ENCODE results near the gene SH3GL3. TPM values are rescaled to one million over a fixed set of nuclear protein-coding genes. Genes with fewer than 3 reads are reported as not detected.

Gene SH3GL3
- total RNA-seq, 1 donor = 0.72 TPM

- Histone ChIP-seq H3K4me1 (ENCODE audit: insufficient read depth, low read length) (no peaks in the 10 kb centered on the region), H3K4me3 (ENCODE audit: insufficient read depth, low read length) (no peak overlapping the region), H3K36me3 (ENCODE audit: insufficient read depth, low read length) (no peaks in the 10 kb centered on the region), H3K27me3 (ENCODE audit: insufficient read depth, low read length) (no peaks in the 10 kb centered on the region), H3K4me2 (ENCODE audit: insufficient read depth, low read length) (no peak overlapping the region), H3K9me3 (ENCODE audit: low read depth, low read length) (no peaks in the 10 kb centered on the region), H3K27ac (ENCODE audit: low read depth, low read length) (no peak overlapping the region), H2AFZ (ENCODE audit: low read length) (no peak overlapping the region), H4K20me1 (ENCODE audit: insufficient read depth, low read length) (no peaks in the 10 kb centered on the region), H3K79me2 (ENCODE audit: insufficient read depth, low read length) (no peaks in the 10 kb centered on the region)
- TF ChIP-seq, protein P1, sequence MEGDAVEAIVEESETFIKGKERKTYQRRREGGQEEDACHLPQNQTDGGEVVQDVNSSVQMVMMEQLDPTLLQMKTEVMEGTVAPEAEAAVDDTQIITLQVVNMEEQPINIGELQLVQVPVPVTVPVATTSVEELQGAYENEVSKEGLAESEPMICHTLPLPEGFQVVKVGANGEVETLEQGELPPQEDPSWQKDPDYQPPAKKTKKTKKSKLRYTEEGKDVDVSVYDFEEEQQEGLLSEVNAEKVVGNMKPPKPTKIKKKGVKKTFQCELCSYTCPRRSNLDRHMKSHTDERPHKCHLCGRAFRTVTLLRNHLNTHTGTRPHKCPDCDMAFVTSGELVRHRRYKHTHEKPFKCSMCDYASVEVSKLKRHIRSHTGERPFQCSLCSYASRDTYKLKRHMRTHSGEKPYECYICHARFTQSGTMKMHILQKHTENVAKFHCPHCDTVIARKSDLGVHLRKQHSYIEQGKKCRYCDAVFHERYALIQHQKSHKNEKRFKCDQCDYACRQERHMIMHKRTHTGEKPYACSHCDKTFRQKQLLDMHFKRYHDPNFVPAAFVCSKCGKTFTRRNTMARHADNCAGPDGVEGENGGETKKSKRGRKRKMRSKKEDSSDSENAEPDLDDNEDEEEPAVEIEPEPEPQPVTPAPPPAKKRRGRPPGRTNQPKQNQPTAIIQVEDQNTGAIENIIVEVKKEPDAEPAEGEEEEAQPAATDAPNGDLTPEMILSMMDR (IDR thresholded peaks at IDR 0.05; ENCODE audit: extremely low read depth, low read depth, low read length) = no peak
- no peak for DNase-seq (ENCODE audit: insufficient read length, low spot score, missing footprints)
These were observed 24.2 kb downstream of the SH3GL3 start for GRCh38 chr15:83471307-83471866.

DNA sequence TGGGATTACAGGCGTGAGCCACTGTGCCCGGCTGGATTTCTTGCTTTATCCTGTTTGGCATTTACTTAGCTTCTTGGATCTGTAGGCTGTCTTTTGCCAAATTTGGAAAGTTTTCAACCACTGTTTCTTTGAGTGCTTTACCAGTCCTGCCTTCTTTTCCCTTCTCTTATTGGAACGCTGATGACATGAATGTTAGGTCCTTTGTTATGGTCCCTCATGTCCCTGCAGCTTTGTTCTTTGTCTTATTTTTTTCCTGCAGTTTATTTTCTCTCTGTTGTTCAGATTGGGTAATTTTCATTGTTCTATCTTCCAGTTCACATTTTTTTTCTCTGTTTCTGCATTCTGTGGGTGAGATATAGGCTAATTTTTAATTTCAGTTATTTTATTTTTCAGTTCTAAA, 25.0 kb downstream of the SH3GL3 start:
- Histone ChIP-seq H3K27me3 (ENCODE audit: insufficient read depth, low read length) (no peaks in the 10 kb centered on the region), H4K20me1 (ENCODE audit: insufficient read depth, low read length) (no peaks in the 10 kb centered on the region), H2AFZ (ENCODE audit: low read length) (no peak overlapping the region), H3K4me2 (ENCODE audit: insufficient read depth, low read length) (no peak overlapping the region), H3K9me3 (ENCODE audit: low read depth, low read length) (no peaks in the 10 kb centered on the region), H3K4me1 (ENCODE audit: insufficient read depth, low read length) (no peaks in the 10 kb centered on the region), H3K27ac (ENCODE audit: low read depth, low read length) (no peak overlapping the region), H3K36me3 (ENCODE audit: insufficient read depth, low read length) (no peaks in the 10 kb centered on the region), H3K79me2 (ENCODE audit: insufficient read depth, low read length) (no peaks in the 10 kb centered on the region), H3K4me3 (ENCODE audit: insufficient read depth, low read length) (no peak overlapping the region)
- no peak for DNase-seq (ENCODE audit: insufficient read length, low spot score, missing footprints)
- TF ChIP-seq, protein P1 (IDR thresholded peaks at IDR 0.05; ENCODE audit: extremely low read depth, low read depth, low read length) = no peak

- no peak overlapping the region for H3K27ac ChIP-seq (ENCODE audit: low read depth, low read length)
- H3K4me1 ChIP-seq (ENCODE audit: insufficient read depth, low read length) = no peaks in the 10 kb centered on the region
- no peaks in the 10 kb centered on the region for H4K20me1 ChIP-seq (ENCODE audit: insufficient read depth, low read length)
- H3K36me3 ChIP-seq (ENCODE audit: insufficient read depth, low read length) = no peaks in the 10 kb centered on the region
- H3K27me3 ChIP-seq (ENCODE audit: insufficient read depth, low read length) = no peaks in the 10 kb centered on the region
- no peaks in the 10 kb centered on the region for H3K9me3 ChIP-seq (ENCODE audit: low read depth, low read length)
- H3K79me2 ChIP-seq (ENCODE audit: insufficient read depth, low read length) = no peaks in the 10 kb centered on the region
- H3K4me3 ChIP-seq (ENCODE audit: insufficient read depth, low read length) = no peak overlapping the region
- no peak overlapping the region for H2AFZ ChIP-seq (ENCODE audit: low read length)
- TF ChIP-seq, protein P1 (IDR thresholded peaks at IDR 0.05; ENCODE audit: extremely low read depth, low read depth, low read length) = no peak
- no peak for DNase-seq (ENCODE audit: insufficient read length, low spot score, missing footprints)
- no peak overlapping the region for H3K4me2 ChIP-seq (ENCODE audit: insufficient read depth, low read length)
These were observed 25.7 kb downstream of the SH3GL3 start for GRCh38 chr15:83472797-83473196.

GRCh38 chr15:83474578-83474977, 27.4 kb downstream of the SH3GL3 start:
- no peak overlapping the region for H2AFZ ChIP-seq (ENCODE audit: low read length)
- H4K20me1 ChIP-seq (ENCODE audit: insufficient read depth, low read length) = no peaks in the 10 kb centered on the region
- TF ChIP-seq, protein P1 (IDR thresholded peaks at IDR 0.05; ENCODE audit: extremely low read depth, low read depth, low read length) = no peak
- H3K27me3 ChIP-seq (ENCODE audit: insufficient read depth, low read length) = no peaks in the 10 kb centered on the region
- DNase-seq (ENCODE audit: insufficient read length, low spot score, missing footprints) = no peak
- no peak overlapping the region for H3K4me2 ChIP-seq (ENCODE audit: insufficient read depth, low read length)
- H3K4me1 ChIP-seq (ENCODE audit: insufficient read depth, low read length) = no peaks in the 10 kb centered on the region
- H3K27ac ChIP-seq (ENCODE audit: low read depth, low read length) = no peak overlapping the region
- H3K36me3 ChIP-seq (ENCODE audit: insufficient read depth, low read length) = no peaks in the 10 kb centered on the region
- no peak overlapping the region for H3K4me3 ChIP-seq (ENCODE audit: insufficient read depth, low read length)
- no peaks in the 10 kb centered on the region for H3K9me3 ChIP-seq (ENCODE audit: low read depth, low read length)
- H3K79me2 ChIP-seq (ENCODE audit: insufficient read depth, low read length) = no peaks in the 10 kb centered on the region
